OCI-LY7 (cell line): Measurements from ENCODE around the gene PAPSS1.

Source experiments
- CTCF ChIP-seq: fragments of 200-600 bp; sonication (generic); conservative IDR thresholded peaks from 2 replicates; pipeline ENCODE4 v1.5.1; 2014; ENCODE audit warnings: mild to moderate bottlenecking, antibody characterized with exemption, low read length, moderate library complexity, mixed read lengths
- EZH2phosphoT487 ChIP-seq: fragments of 200-600 bp; sonication (generic); IDR thresholded peaks from 2 replicates; pipeline ENCODE4 v1.6.1; 2018; ENCODE audit warnings: low read depth, borderline replicate concordance, mild to moderate bottlenecking, mixed run types, antibody characterized with exemption, low read length, moderate library complexity, mixed read lengths

- TF ChIP-seq EZH2phosphoT487 (no peak), CTCF (no peak)
Observed at GRCh38 chr4:107699466-107700206, 20.4 kb downstream of the PAPSS1 start.
